ENCODE data around the gene SPSB1.
"Not testable (repeated sequence)": the region's sequence is repeated elsewhere in the genome, so short reads cannot be mapped to it uniquely, and the experiment has no call there.

SPSB1 gene

GRCh38 chr1:9363061-9363471, 70.4 kb downstream of the SPSB1 start:
- no peak for DNase-seq (ENCODE audit: low read depth in 3 of 3)

DNA sequence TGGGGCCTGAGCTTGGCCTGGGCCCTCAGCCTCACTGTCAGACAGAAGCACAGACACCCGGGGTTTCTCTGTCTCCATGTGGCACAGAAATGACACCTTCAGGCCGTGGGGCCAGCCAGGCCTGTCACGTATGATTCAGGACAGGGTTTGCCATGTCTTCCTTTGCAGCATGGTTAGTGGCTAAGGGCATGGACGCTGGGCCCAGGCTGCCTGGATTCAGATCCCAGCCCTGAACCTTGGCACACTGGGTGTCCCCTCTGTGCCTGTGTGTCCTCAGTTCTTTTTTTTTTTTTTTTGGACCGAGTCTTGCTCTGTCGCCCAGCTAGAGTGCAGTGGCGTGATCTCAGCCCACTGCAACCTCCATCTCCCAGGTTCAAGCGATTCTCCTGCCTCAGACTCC, 73.6 kb downstream of the SPSB1 start:
- no peak for DNase-seq (ENCODE audit: low read depth in 3 of 3)

- no peak for DNase-seq (ENCODE audit: low read depth in 3 of 3)
Observed at GRCh38 chr1:9366943-9367780, 74.5 kb downstream of the SPSB1 start.

GRCh38 chr1:9367806-9368205, 75.1 kb downstream of the SPSB1 start:
- DNase-seq (ENCODE audit: low read depth in 3 of 3), result no peak

- no peak for DNase-seq (ENCODE audit: low read depth in 3 of 3)
Observed at GRCh38 chr1:9368356-9368755, 75.7 kb downstream of the SPSB1 start.

DNA sequence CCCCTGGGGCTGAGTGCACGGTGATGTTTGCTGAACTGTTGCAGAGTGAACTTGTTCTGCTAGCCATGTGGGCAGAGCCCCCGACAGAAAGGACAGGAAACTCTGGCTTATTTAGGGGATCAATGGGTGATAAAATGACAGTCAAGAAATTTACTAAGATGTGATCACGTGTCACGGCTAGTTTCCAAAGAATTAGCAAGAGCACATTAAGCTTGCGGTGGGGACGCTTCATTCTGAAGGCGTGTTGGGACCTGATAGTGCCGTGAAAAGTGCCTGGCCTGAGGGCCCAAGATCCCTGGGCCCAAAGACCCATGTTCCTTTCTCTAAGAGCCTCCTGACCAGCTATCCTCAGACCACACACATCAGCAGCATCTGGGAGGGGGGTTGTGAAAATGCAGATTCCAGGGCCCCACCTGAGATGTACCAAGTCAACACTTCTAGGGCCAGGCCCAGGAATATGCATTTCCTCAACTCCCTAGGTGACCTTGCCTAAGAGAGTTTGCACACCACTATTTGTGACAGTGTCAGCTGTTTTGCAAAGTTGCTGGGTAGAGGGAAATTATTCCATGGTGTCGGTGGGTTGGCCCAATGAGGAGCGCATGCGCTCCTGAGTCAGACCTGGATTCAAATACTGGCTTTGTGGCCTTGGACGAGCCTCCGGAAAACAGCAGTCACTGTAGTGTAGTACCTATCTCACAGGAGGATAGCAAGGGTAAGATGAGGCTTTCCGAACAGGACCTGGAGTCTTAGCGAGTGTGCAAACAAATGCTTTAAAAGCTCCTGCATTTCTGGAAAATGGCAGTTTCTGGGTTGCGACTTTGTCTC, 77.5 kb downstream of the SPSB1 start:
- no peak for DNase-seq (ENCODE audit: low read depth in 3 of 3)

- no peak for DNase-seq (ENCODE audit: low read depth in 3 of 3)
Observed at GRCh38 chr1:9371391-9371935, 78.8 kb downstream of the SPSB1 start.

DNA sequence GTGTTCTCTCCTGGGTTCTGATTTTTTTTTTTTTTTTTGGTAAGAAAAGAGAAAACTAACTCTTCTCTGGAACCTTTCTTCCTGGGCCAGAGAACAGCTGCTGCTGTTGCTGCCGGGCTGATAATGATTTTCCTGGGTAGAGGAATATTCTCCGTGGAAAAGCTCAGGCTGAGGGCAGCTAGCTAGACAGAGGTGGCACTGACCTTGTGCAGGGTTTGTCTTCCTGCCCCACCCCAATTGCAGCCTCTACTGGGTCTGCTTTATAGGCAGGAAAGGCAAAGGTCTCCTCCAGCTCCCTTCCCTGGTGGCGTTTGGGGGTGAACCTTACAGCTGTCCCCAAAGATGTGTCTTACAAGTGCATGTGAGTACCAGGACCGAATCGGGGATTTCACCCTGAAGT, 79.3 kb downstream of the SPSB1 start:
- no peak for DNase-seq (ENCODE audit: low read depth in 3 of 3)

GRCh38 chr1:9373619-9374018, 80.9 kb downstream of the SPSB1 start:
- DNase-seq (ENCODE audit: low read depth in 3 of 3), result no peak

- no peak for DNase-seq (ENCODE audit: low read depth in 3 of 3)
Observed at GRCh38 chr1:9374748-9375341, 82.2 kb downstream of the SPSB1 start.

DNA sequence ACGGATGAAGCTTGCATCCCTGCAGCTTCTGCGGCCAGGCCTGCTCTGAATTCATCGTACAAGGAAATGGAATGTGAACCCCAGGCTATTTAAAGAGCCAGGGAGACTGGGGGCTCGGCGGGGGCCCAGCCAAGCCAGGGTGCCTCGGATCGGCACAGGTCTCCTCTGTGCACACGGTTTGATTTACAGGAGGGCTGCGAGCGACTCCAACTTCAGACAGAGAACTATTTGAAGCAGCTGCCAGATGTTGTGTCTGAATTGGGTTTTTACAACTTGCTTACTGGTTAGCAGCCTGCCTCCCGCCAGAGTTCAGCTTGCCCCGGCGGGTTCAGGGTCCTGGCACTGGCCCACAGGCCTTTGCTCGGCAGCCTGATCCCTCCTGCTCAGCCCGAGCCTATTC, 83.2 kb downstream of the SPSB1 start:
- no peak for DNase-seq (ENCODE audit: low read depth in 3 of 3)

DNA sequence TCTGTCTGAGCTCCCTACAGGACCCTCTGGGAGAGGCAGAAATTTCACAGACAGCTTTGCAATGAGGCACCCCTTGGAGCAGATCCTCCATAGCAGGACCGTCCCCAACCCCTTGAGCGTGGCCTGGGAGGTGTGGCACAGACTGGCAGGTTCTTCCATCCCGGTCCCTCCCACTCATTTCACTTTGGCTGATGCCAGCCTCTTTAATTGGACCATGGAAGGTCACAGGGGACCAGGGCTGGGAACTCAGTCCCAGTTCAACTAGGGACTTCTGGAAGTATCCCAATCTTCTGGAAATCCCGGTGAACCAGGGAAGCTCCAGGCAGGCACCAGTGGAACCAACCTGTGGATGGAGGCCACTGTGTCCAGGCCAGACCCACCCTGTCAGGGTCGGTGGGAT, 83.7 kb downstream of the SPSB1 start:
- DNase-seq (ENCODE audit: low read depth in 3 of 3), result no peak

DNA sequence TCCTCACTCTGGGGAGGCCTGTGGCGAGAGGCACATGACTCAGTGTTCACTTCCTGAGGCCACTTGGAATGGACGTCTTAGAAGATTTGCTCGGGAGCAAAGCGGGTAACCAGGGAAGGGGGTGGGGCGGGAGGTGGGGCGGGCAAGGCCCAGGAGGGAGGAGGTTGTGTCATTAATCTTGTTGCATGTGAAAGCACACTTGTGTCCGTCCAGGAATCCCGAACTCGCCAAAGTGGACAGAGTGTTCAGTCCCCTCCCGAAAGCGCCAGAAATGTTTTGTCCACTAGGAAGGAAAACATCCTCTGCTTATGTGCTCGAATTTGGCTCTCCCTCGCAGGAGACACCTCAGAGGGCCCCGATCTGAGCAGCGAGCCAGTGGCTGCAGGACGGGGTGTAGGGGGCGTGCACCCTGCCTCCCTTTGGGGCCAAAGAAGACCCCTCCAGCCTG, 84.2 kb downstream of the SPSB1 start:
- no peak for DNase-seq (ENCODE audit: low read depth in 3 of 3)

GRCh38 chr1:9378801-9379200, 86.1 kb downstream of the SPSB1 start:
- no peak for DNase-seq (ENCODE audit: low read depth in 3 of 3)

DNA sequence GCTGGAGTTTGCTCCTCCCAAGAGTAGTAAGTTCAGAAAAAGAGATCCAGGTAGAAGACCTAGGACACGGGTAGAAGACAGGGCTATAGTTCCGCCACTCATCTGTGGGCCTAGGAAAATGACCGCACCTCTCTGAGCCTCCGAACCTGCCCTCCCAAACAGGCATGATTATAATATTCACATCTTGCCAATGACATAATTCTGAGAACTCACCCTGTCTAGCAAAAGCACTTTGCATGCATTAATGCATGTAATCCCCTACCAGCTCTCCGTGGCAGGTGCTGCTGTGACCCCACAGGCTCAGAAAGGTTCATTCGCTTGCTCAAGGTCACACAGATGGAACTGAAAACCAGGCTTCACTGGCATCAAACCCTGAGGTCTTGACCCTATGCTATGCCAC, 88.0 kb downstream of the SPSB1 start:
- no peak for DNase-seq (ENCODE audit: low read depth in 3 of 3)

- no peak for DNase-seq (ENCODE audit: low read depth in 3 of 3)
Observed at GRCh38 chr1:9382643-9383491, 90.2 kb downstream of the SPSB1 start.

- DNase-seq (ENCODE audit: low read depth in 3 of 3), result no peak
Observed at GRCh38 chr1:9384128-9384527, 91.4 kb downstream of the SPSB1 start.

DNA sequence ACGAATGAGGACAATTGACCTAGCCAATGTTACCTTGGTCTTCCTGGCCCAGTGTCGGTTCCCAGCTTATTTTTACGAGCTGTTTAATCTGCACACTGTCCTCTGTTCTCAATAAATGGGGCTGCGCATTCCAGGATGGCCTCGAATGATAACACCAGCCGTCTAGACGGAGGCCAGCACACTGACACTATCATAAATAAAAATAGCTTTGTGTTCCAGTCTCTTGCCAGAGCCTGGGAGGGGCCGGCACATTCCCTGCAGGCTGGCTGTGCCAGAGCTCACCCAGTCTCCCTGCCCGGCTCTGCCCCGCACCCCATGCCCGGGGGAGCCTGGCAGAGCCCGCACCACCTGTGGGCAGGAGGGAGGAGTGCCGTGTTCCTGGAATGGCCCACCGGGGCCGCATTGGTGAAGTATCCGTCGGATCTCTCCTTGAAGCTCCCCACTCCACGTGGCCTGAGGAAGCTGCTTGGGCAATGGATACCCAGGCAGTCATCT, 92.1 kb downstream of the SPSB1 start:
- no peak for DNase-seq (ENCODE audit: low read depth in 3 of 3)

DNA sequence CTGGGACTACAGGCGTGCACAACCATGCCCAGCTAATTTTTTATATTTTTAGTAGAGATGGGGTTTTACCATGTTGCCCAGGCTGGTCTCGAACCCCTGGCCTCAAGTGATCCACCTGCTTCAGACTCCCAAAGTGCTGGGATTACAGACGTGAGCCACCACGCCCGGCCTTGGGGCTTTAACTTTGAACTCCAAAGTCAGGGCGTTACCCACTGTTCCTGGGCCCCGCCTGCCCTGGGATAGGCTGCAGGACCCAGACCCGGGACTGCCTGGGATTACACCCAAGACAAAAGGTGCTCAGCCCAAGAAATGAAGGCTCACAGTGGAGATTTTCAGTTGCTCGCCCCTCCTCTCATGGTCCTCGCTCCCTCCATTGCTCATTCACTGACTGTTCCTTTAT, 92.7 kb downstream of the SPSB1 start:
- DNase-seq (ENCODE audit: low read depth in 3 of 3), result not testable (repeated sequence)

DNA sequence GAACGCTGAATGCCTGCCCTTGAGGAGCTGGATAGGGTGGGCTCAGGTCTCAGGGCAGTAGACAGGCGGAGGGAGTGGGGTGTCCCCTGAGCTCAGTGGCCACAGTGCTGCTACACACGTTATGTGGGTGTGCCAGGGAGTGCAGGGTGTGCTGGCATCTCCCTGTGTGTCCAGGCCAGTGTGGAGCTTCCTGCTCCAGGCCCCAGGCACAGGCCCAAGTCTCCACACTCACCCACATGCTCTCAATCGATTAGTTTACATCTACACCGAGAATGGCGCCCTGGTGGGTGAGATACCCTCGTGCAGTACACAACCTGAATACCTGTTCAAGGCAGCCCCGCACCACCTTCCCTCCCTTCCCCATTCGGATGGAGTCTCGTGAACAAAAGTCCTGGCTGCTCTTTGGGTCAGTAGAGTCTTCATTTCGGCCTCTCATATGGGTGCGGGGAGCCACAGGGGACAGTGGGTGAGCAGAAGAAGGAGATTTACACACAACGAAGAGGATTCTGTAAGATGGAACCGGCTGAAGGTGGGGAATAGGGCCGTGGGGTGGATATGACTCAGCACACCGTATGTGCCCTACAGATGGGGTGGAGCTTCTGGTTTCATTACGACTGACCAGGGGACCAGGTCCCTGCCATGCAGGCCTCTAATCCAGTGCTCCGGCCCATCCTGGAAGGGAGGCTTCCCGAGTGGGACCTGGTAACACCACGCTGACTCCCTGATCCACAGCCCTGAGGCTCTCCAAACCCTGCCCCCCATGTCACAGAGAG, 93.3 kb downstream of the SPSB1 start:
- DNase-seq (ENCODE audit: low read depth in 3 of 3), result no peak
